ENCODE measurements around the gene LMOD2. TPM values are rescaled to one million over a fixed set of nuclear protein-coding genes. Genes with fewer than 3 reads are reported as not detected.

LMOD2 gene
- total and polyA plus RNA-seq, 10 of the 15 experiments (the other 5 are each of a cell fraction or from before 2014, with no cell fraction given), result not detected

- intact Hi-C loops (cut with micrococcal nuclease; ENCODE audit: unreplicated experiment), result no loop called here
- no TSS peak for BruUV-seq (replicated peaks)
- RAD21 ChIA-PET (ENCODE audit: unreplicated experiment), result interaction anchor here (1.2 kb wide), 1 partner anchor 16 kb away, joined by 4 read pairs; no protein-coding TSS in a partner anchor
- no peak overlapping the region for H3K27ac ChIP-seq (ENCODE audit: control insufficient read depth, insufficient read depth)
- no peaks in the 10 kb centered on the region for H3K36me3 ChIP-seq (ENCODE audit: control insufficient read depth in 2 of 2, insufficient read depth in 2 of 2, low read length in 1 of 2)
- H3K9me3 ChIP-seq (replicated peaks; ENCODE audit: control insufficient read depth, insufficient read depth, low read length), result no peaks in the 10 kb centered on the region
- SMC1A ChIA-PET (ENCODE audit: uncharacterized antibody, unreplicated experiment), result interaction anchor here (2.3 kb wide), 1 partner anchor 206 kb away, joined by 8 read pairs; no protein-coding TSS in a partner anchor
- H2AFZ ChIP-seq (ENCODE audit: control insufficient read depth, low read depth, low read length), result no peak overlapping the region
- ATAC-seq, result peak; percentile 19; the same call in 1 of the 3 replicates
- DNase-seq (ENCODE audit: low read depth, low spot score), result no peak
- POLR2A ChIA-PET, result no interaction called here
- FAIRE-seq, result no peak
- H3K4me3 ChIP-seq, result no peak overlapping the region
- WGBS (ENCODE audit: insufficient coverage, insufficient replicate concordance, low lambda C conversion rate, missing lambda C conversion rate), result 0% methylated on average over 1 of the region's 1 CpG
- no peaks in the 10 kb centered on the region for H4K20me1 ChIP-seq (ENCODE audit: control insufficient read depth, insufficient read depth)
- H3K9ac ChIP-seq (ENCODE audit: control insufficient read depth, insufficient read depth, low read length), result no peak overlapping the region
- CTCF ChIA-PET, result interaction anchor here (0.9 kb wide), 1 partner anchor 17 kb away, joined by 3 read pairs; no protein-coding TSS in a partner anchor
- TF ChIP-seq PRDM15 (CRISPR knock-in tag; IDR thresholded peaks at IDR 0.05) (no peak), CHD1 (IDR thresholded peaks at IDR 0.05; ENCODE audit: low read depth, low read length) (no peak), ATF7 (IDR thresholded peaks at IDR 0.05; ENCODE audit: low read depth) (no peak)
- H3K4me2 ChIP-seq (ENCODE audit: control insufficient read depth, insufficient read depth), result no peak overlapping the region
- no peaks in the 10 kb centered on the region for H3K79me2 ChIP-seq (ENCODE audit: control insufficient read depth, insufficient read depth, low read length)
- H3K27me3 ChIP-seq (replicated peaks in 1 of 2; ENCODE audit: control insufficient read depth in 2 of 2, insufficient read depth in 2 of 2, low read length in 1 of 2), result no peaks in the 10 kb centered on the region
- in situ Hi-C loops (cut with MboI), result no loop called here
- H3K4me1 ChIP-seq (ENCODE audit: control insufficient read depth, insufficient read depth, low read length), result no peaks in the 10 kb centered on the region
Observed at GRCh38 chr7:123665896-123666295, 10.2 kb downstream of the LMOD2 start.

Measured in GM12878 (cell line).